Measurements from ENCODE around the gene LRRC37A2.
"Not testable (repeated sequence)": the region's sequence is repeated elsewhere in the genome, so short reads cannot be mapped to it uniquely, and the experiment has no call there.

The LRRC37A2 gene

DNA sequence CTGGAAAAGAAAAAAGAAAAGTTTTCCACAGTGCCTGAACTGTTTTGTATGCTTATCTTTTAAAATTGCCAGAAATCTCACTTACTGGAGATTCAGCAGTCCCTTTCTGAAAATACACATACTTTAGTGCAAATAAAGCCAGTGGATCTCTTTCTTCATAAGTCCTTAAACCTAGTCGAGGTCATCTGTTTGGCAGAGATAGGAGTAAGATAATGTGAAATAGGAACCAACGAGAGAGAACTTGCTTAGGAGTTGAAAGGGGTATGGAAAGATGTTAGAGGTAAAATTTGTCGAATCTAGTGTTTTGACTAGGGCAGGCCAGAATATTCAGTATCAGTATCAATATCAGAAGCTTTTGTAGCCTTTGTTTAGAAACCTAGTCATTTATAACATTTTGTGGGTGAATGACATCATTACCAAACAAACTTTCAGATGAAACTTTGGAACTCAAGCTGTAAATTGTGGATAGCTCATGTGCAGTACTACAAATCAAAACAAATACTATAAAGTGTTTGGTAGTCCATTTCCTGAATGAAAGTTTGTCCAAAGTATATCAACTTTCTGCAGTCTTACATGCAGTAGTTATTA lies 86.2 kb downstream of the LRRC37A2 start:
- DNase-seq, result not testable (repeated sequence)

DNA sequence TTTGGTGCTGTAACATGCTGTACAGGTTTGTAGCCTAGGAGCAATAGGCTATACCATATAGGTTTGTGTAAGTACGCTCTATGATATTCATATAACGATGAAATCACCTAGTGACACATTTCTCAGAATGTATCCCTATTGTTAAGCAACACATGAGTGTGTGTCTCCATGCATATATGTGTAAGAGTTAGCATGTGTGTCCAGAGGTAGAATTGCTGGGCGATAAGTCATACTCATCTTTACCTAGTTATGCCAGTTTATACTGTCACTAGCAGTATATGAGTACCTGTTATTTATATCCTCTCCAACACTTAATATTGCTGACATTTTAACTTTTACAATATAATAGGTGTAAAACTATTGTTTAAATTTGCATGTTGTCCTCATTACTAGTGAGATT lies 88.5 kb downstream of the LRRC37A2 start:
- DNase-seq, result not testable (repeated sequence)

DNA sequence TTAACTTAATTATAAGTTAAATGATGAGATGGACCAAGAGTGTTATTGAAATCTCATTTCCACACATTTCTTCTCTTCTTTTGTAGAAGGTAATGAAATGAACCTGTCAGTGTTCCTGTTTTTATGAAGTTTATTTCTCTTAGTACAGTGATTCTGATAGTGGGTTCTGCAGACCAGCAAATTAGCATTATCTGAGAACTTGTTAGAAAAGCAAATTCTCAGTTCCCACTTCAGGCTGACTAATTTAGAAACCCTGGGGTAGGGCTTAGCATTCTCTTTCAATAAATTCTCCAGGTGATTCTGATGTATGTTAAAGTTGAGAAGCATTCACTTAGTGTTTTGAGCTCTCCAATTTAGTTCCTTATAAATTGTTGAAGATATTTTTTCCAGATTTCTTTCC lies 90.9 kb downstream of the LRRC37A2 start:
- not testable (repeated sequence) for DNase-seq
